ENCODE results near the gene ATP1A4.

The ATP1A4 gene

GRCh38 chr1:160207771-160208556, 56.6 kb downstream of the ATP1A4 start:
- no peak for DNase-seq

- DNase-seq, result no peak
Measured at GRCh38 chr1:160208557-160209320, 57.3 kb downstream of the ATP1A4 start.

GRCh38 chr1:160209321-160210046, 58.1 kb downstream of the ATP1A4 start:
- no peak for DNase-seq

GRCh38 chr1:160210561-160210960, 59.2 kb downstream of the ATP1A4 start:
- DNase-seq, result peak; percentile 16

- peak; percentile 11 for DNase-seq
Measured at GRCh38 chr1:160211046-160211790, 59.8 kb downstream of the ATP1A4 start.

- peak; percentile 15 for DNase-seq
Measured at GRCh38 chr1:160214481-160215140, 63.2 kb downstream of the ATP1A4 start.

- peak; percentile 11 for DNase-seq
Measured at GRCh38 chr1:160216301-160216700, 64.9 kb downstream of the ATP1A4 start.

GRCh38 chr1:160217481-160218051, 66.2 kb downstream of the ATP1A4 start:
- DNase-seq, result peak; percentile 16

- no peak for DNase-seq
Measured at GRCh38 chr1:160219062-160219929, 67.9 kb downstream of the ATP1A4 start.

GRCh38 chr1:160220301-160220700, 68.9 kb downstream of the ATP1A4 start:
- no peak for DNase-seq

- no peak for DNase-seq
Measured at GRCh38 chr1:160221089-160221488, 69.7 kb downstream of the ATP1A4 start.

- DNase-seq, result no peak
Measured at GRCh38 chr1:160222546-160222945, 71.1 kb downstream of the ATP1A4 start.

- no peak for DNase-seq
Measured at GRCh38 chr1:160224606-160225005, 73.2 kb downstream of the ATP1A4 start.

GRCh38 chr1:160225345-160225744, 73.9 kb downstream of the ATP1A4 start:
- DNase-seq, result no peak

GRCh38 chr1:160226623-160227022, 75.2 kb downstream of the ATP1A4 start:
- DNase-seq, result no peak

- DNase-seq, result no peak
Measured at GRCh38 chr1:160227034-160227433, 75.6 kb downstream of the ATP1A4 start.

- no peak for DNase-seq
Measured at GRCh38 chr1:160227561-160227960, 76.2 kb downstream of the ATP1A4 start.

GRCh38 chr1:160228431-160228830, 77.0 kb downstream of the ATP1A4 start:
- no peak for DNase-seq

- no peak for DNase-seq
Measured at GRCh38 chr1:160232911-160233310, 81.5 kb downstream of the ATP1A4 start.

All from stimulated activated CD8-positive, alpha-beta memory T cell treated with anti-CD3 and anti-CD28 coated beads, Interleukin-4, amount 100 ng/mL, for 48 hours (primary cell).